Eye (tissue), 1 donor: Measurements from ENCODE around the gene ALDH3B1.

Experiments
- DNase-seq: peaks from one replicate; pipeline ENCODE4 v3.0.0-alpha.2; 2015

ALDH3B1 gene

DNA sequence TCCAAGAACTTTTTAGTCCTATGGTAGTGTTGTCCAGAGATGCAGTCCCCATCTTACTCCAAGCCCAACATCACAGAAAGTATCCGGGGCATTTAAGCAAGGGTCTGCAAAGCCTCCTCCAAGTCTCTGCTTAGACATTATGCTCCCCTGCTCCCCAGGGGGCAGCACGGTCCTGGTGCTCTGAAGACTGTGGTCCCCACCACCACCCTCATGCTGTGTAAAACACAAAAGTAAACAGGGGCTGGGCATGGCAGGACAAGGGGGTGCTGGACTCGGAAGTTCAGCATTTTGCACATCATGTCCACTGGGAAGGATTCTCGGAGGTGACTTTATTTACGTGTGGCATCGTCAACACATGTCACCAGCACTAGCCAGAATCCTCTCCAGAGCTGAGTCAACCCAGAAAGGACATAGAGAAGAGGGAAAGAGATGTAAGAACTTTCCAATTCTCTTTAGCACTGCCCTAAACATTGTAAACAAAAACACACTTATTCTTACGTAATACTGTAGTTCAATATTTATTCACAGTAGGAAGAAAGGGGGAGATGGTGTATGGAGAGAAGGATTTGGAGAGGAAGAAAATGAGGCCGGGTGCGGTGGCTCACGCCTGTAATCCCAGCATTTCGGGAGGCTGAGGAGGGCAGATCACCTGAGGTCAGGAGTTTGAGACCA, 66.4 kb downstream of the ALDH3B1 start:
- no peak for DNase-seq

DNA sequence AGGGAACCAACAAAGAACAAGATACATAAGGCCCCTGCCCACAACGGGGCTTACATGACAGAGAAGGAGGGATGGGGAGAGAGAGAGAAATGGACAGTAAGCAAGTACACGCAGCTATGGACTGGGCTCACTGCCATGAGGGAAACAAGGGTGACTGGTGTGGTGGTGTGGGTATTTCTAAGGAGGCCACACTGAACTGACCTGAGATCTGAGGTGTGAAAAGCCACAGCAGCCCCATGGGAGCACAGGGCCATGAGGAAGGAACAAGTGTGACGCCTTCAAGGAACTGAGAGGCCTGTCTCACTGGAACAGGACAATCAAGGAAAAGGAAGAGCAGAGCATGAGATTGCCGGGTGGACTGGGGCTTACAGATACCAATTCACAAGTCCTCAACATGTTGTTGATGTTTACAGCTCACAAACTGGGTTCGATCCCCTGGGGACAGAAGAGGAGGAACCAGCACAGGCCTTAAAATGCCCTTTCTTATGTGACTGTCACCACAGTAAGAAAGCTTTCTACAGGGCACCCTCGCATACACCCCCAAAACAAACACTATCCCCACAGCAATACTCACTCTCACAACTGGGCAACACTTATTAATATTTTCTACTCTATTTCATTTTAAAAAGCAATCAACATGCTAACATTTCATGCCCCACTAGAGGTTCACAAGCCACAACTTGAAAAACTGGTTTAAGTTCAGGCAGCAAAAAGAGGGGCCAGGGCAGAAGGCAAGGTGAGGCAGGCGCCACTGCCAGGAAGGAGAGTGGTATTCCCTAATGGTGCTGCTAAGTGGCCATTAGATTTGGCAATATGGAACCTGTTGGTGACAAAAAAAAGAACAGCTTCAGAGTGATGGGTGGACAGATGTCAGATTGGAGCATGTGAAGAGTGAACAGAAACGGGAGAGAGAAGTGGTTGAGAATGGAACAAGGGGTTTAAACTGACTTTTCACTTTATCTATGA, 67.8 kb downstream of the ALDH3B1 start:
- no peak for DNase-seq
